Measurements from ENCODE around the gene ELANE.

ELANE gene

DNA sequence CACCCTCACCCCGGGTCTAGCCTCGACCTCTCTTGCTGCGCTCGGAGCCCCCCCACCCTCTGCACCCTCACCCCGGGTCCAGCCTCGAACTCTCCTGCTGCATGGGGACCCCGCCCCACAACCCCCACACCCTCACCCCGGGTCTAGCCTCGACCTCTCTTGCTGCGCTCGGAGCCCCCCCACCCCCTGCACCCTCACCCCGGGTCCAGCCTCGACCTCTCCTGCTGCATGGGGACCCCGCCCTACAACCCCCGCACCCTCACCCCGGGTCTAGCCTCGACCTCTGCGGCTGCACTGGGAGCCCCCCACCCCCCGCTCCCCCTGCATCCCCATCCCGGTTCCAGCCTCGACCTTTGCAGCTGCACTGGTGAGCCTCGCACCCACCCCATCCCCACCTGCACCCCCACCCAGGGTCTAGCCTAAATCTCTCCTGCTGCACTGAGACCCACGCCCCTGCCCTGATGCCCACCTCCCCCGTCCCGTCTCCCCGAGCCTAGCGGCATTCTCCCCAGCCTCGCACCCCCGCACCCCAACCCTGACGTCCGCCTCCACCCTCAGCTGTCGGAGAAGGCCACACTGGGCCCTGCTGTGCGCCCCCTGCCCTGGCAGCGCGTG, 9.1 kb downstream of the ELANE start:
- ATAC-seq (ENCODE audit: insufficient read depth, low read depth) (no peak), DNase-seq (no peak)
- no peak overlapping the region for H3K27ac ChIP-seq (ENCODE audit: low read length)
- H3K9me3 ChIP-seq (ENCODE audit: insufficient read depth, low read length, severe bottlenecking): no peaks in the 10 kb centered on the region
- H3K27me3 ChIP-seq (ENCODE audit: insufficient read depth, low read length, poor library complexity): no peaks in the 10 kb centered on the region
- peaks cover 3% of the 10 kb centered on the region; the same call in 1 of the 2 replicates for H4K20me1 ChIP-seq (ENCODE audit: insufficient read depth, low read length)
- peaks cover 3% of the 10 kb centered on the region for H3K4me1 ChIP-seq (ENCODE audit: insufficient read depth, low read length)
- H2AFZ ChIP-seq (ENCODE audit: low read depth, low read length): no peak overlapping the region
- no peak overlapping the region for H3K4me3 ChIP-seq (ENCODE audit: low read depth in 1 of 2, low read length in 2 of 2)
- H3K9ac ChIP-seq (ENCODE audit: low read depth, low read length): no peak overlapping the region
- no peaks in the 10 kb centered on the region for H3K36me3 ChIP-seq (ENCODE audit: insufficient read depth, low read length)
- H3K79me2 ChIP-seq (ENCODE audit: insufficient read depth, low read length): no peaks in the 10 kb centered on the region
- no peak overlapping the region for H3K4me2 ChIP-seq (ENCODE audit: insufficient read depth, low read length)
- TF ChIP-seq, protein P1, sequence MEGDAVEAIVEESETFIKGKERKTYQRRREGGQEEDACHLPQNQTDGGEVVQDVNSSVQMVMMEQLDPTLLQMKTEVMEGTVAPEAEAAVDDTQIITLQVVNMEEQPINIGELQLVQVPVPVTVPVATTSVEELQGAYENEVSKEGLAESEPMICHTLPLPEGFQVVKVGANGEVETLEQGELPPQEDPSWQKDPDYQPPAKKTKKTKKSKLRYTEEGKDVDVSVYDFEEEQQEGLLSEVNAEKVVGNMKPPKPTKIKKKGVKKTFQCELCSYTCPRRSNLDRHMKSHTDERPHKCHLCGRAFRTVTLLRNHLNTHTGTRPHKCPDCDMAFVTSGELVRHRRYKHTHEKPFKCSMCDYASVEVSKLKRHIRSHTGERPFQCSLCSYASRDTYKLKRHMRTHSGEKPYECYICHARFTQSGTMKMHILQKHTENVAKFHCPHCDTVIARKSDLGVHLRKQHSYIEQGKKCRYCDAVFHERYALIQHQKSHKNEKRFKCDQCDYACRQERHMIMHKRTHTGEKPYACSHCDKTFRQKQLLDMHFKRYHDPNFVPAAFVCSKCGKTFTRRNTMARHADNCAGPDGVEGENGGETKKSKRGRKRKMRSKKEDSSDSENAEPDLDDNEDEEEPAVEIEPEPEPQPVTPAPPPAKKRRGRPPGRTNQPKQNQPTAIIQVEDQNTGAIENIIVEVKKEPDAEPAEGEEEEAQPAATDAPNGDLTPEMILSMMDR (IDR thresholded peaks at IDR 0.05; ENCODE audit: borderline replicate concordance, extremely low read depth, low read length, poor library complexity, severe bottlenecking): no peak
- no peak for TF ChIP-seq EZH2 (IDR thresholded peaks at IDR 0.05; ENCODE audit: borderline replicate concordance, low read depth, low read length, severe bottlenecking)

DNA sequence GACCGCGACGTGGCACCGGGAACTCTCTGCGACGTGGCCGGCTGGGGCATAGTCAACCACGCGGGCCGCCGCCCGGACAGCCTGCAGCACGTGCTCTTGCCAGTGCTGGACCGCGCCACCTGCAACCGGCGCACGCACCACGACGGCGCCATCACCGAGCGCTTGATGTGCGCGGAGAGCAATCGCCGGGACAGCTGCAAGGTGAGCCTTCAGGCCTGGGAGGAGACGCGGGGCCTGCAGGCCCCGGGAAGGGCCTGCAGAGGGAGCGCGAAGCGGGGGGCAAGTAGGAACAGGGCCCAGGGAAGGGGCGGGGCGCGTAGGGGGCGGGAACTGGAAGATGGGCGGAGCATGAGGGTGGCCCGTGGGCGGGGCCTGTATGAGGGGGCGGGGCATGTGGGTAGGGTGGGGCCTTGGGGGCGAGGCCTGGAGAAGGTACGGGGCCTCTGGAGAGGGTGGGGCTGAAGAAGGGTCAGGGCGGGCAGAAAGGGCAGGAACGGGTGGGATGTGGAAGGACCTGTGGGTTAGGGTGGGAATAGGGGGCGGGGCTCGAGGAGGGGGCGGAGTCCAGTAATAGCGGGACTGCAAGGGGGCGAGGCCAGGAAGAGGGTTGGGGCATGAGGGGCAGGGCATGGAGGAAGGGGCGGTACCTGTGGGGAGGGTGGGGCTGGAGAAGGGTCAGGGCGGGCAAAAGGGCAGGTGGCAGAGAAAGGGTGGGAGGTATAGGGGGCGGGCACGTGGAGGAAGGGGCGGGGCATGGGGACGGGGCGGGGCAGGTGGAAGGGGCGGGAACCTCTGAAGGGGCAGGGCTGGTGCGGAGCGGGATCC, 9.9 kb downstream of the ELANE start:
- Histone ChIP-seq H2AFZ (ENCODE audit: low read depth, low read length) (no peak overlapping the region), H3K4me2 (ENCODE audit: insufficient read depth, low read length) (no peak overlapping the region), H3K27me3 (ENCODE audit: insufficient read depth, low read length, poor library complexity) (no peaks in the 10 kb centered on the region), H4K20me1 (ENCODE audit: insufficient read depth, low read length) (peaks cover 3% of the 10 kb centered on the region; the same call in 1 of the 2 replicates), H3K9ac (ENCODE audit: low read depth, low read length) (no peak overlapping the region), H3K4me1 (ENCODE audit: insufficient read depth, low read length) (peaks cover 3% of the 10 kb centered on the region), H3K9me3 (ENCODE audit: insufficient read depth, low read length, severe bottlenecking) (no peaks in the 10 kb centered on the region), H3K79me2 (ENCODE audit: insufficient read depth, low read length) (no peaks in the 10 kb centered on the region), H3K36me3 (ENCODE audit: insufficient read depth, low read length) (no peaks in the 10 kb centered on the region; the same call in 1 of the 2 replicates), H3K27ac (ENCODE audit: low read length) (no peak overlapping the region), H3K4me3 (ENCODE audit: low read depth in 1 of 2, low read length in 2 of 2) (no peak overlapping the region)
- no peak for TF ChIP-seq EZH2 (IDR thresholded peaks at IDR 0.05; ENCODE audit: borderline replicate concordance, low read depth, low read length, severe bottlenecking)
- TF ChIP-seq, protein P1 (IDR thresholded peaks at IDR 0.05; ENCODE audit: borderline replicate concordance, extremely low read depth, low read length, poor library complexity, severe bottlenecking): no peak
- DNase-seq (peak; percentile 60), ATAC-seq (ENCODE audit: insufficient read depth, low read depth) (peak; percentile 29; the same call in 2 of the 3 replicates)

DNA sequence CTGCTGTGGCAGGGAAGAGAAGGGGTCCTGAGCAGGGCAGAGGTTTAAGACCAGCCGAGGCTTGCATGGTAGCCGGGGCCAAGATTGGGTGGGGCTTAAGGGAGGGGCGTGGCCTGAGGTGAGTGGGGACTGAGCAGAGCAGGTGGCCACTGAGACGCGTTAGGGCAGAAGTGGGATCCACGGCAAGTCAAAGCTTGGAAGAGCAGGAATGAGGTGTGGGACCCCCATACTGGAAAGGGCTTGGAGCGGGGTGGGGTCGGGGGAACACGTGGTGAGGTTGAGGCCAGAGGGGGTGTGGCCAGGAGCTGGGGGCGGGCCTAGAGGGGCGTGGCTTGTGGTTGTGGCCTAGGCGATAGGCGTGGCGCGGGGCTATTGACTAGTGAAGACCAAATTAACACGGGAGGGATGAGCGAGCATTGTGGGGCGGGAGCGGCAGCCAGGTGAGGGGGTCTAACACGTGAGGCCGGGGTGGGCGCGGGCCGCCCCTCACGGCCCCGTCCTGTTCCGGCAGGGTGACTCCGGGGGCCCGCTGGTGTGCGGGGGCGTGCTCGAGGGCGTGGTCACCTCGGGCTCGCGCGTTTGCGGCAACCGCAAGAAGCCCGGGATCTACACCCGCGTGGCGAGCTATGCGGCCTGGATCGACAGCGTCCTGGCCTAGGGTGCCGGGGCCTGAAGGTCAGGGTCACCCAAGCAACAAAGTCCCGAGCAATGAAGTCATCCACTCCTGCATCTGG, 10.6 kb downstream of the ELANE start:
- H3K27me3 ChIP-seq (ENCODE audit: insufficient read depth, low read length, poor library complexity): no peaks in the 10 kb centered on the region
- ATAC-seq (ENCODE audit: insufficient read depth, low read depth): peak; percentile 34
- no peak overlapping the region; the same call in 1 of the 2 replicates for H3K4me2 ChIP-seq (ENCODE audit: insufficient read depth, low read length)
- H3K27ac ChIP-seq (ENCODE audit: low read length): no peak overlapping the region
- H3K9me3 ChIP-seq (ENCODE audit: insufficient read depth, low read length, severe bottlenecking): no peaks in the 10 kb centered on the region
- peaks cover 6% of the 10 kb centered on the region for H3K36me3 ChIP-seq (ENCODE audit: insufficient read depth, low read length)
- peaks cover 3% of the 10 kb centered on the region; the same call in 1 of the 2 replicates for H4K20me1 ChIP-seq (ENCODE audit: insufficient read depth, low read length)
- H3K4me3 ChIP-seq (ENCODE audit: low read depth in 1 of 2, low read length in 2 of 2): no peak overlapping the region
- no peaks in the 10 kb centered on the region for H3K79me2 ChIP-seq (ENCODE audit: insufficient read depth, low read length)
- no peak overlapping the region for H3K9ac ChIP-seq (ENCODE audit: low read depth, low read length)
- H3K4me1 ChIP-seq (ENCODE audit: insufficient read depth, low read length): peaks cover 3% of the 10 kb centered on the region
- DNase-seq: peak; percentile 60
- H2AFZ ChIP-seq (ENCODE audit: low read depth, low read length): no peak overlapping the region
- TF ChIP-seq EZH2 (IDR thresholded peaks at IDR 0.05; ENCODE audit: borderline replicate concordance, low read depth, low read length, severe bottlenecking): no peak
- TF ChIP-seq, protein P1 (IDR thresholded peaks at IDR 0.05; ENCODE audit: borderline replicate concordance, extremely low read depth, low read length, poor library complexity, severe bottlenecking): no peak
